ENCODE measurements around the gene SLTM.
"Not testable (repeated sequence)": the region's sequence is repeated elsewhere in the genome, so short reads cannot be mapped to it uniquely, and the experiment has no call there.

The SLTM gene

DNA sequence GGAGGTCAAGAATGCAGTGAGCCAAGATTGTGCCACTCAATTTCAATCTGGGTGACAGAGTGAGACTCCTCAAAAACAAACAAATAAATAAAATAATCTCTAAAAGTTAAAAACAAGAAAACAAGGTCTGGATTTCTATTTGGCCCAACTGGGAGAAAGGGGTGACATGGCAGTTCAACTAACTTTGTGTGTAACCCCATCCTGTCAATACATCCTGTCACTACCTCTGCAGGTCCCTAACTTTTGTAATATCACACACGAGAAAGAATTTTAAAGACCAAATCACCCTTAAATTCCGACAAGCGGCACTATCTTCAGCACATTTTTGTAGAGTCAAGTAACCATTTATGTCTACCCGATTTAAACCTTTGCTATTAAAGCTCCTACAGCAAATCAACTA lies 10.2 kb downstream of the SLTM start:
- TF ChIP-seq, protein P1, sequence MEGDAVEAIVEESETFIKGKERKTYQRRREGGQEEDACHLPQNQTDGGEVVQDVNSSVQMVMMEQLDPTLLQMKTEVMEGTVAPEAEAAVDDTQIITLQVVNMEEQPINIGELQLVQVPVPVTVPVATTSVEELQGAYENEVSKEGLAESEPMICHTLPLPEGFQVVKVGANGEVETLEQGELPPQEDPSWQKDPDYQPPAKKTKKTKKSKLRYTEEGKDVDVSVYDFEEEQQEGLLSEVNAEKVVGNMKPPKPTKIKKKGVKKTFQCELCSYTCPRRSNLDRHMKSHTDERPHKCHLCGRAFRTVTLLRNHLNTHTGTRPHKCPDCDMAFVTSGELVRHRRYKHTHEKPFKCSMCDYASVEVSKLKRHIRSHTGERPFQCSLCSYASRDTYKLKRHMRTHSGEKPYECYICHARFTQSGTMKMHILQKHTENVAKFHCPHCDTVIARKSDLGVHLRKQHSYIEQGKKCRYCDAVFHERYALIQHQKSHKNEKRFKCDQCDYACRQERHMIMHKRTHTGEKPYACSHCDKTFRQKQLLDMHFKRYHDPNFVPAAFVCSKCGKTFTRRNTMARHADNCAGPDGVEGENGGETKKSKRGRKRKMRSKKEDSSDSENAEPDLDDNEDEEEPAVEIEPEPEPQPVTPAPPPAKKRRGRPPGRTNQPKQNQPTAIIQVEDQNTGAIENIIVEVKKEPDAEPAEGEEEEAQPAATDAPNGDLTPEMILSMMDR (IDR thresholded peaks at IDR 0.05; ENCODE audit: low read depth, low read length, poor library complexity, severe bottlenecking), result no peak
- no peak for TF ChIP-seq EZH2phosphoT487 (IDR thresholded peaks at IDR 0.05; ENCODE audit: borderline replicate concordance, low read length)
- peaks cover 26% of the 10 kb centered on the region for H3K4me1 ChIP-seq (ENCODE audit: control insufficient read depth, low read length)
- no peaks in the 10 kb centered on the region for H3K9me2 ChIP-seq (replicated peaks; ENCODE audit: control insufficient read depth, low read length)
- 0 out of 2 replicates have a peak, but pooled peaks cover 6% of the 10 kb centered on the region for H3F3A ChIP-seq (ENCODE audit: control insufficient read depth, insufficient read depth)
- no peaks in the 10 kb centered on the region for H3K27me3 ChIP-seq (ENCODE audit: control insufficient read depth, low read length)
- H3K4me3 ChIP-seq (ENCODE audit: low read length), result no peak overlapping the region
- no peak overlapping the region for H3K27ac ChIP-seq (ENCODE audit: low read depth, low read length)
- H3K9me3 ChIP-seq (ENCODE audit: control insufficient read depth, insufficient read depth, low read length), result no peaks in the 10 kb centered on the region
- H4K20me1 ChIP-seq (ENCODE audit: control insufficient read depth, insufficient read depth, low read depth, low read length), result no peaks in the 10 kb centered on the region; the same call in 1 of the 2 replicates
- peaks cover 94% of the 10 kb centered on the region for H3K79me2 ChIP-seq (ENCODE audit: control insufficient read depth, low read length)
- H3K4me2 ChIP-seq (ENCODE audit: low read length), result no peak overlapping the region
- peaks cover 77% of the 10 kb centered on the region for H3K36me3 ChIP-seq (ENCODE audit: control insufficient read depth, low read length)

DNA sequence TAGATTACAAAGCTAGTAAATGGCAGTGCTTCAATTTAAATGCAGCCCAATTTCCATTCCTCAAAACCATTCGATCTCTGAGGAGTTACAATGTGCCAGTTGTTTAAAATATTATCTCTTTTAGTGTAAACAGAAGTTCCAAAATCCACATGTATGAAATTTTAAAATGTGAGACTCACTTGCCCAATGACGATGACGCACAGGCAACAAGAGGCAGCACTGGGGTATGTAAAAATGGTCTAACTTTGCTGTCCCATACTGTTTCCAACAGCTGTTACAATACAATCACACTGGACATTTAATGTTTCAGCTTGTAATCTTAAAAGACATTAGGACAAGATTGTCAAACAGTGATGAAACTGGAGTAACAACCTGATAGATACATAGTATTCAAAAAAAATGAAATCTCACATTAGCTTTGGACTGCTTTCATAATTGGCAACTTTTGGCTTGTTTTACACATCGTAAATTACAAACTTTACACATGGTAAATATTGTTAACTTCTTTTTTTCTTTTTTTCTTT lies 12.2 kb downstream of the SLTM start:
- H3K4me1 ChIP-seq (ENCODE audit: control insufficient read depth, low read length), result peaks cover 21% of the 10 kb centered on the region
- peaks cover 90% of the 10 kb centered on the region for H3K79me2 ChIP-seq (ENCODE audit: control insufficient read depth, low read length)
- no peak for TF ChIP-seq EZH2phosphoT487 (IDR thresholded peaks at IDR 0.05; ENCODE audit: borderline replicate concordance, low read length)
- TF ChIP-seq, protein P1 (IDR thresholded peaks at IDR 0.05; ENCODE audit: low read depth, low read length, poor library complexity, severe bottlenecking), result no peak

DNA sequence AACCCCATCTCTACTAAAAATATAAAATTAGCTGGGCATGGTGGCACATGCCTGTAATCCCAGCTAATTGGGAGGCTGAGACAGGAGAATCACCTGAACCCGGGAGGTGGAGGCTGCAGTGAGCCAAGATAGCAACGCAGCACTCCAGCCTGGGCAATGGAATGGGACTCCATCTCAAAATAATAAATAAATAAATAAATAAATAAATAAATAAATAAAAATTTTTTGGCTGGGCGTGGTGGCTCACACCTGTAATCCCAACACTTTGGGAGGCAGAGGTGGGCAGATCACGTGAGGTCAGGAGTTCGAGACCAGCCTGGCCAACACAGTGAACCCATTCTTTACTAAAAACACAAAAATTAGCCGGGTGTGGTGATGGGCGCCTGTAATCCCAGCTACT lies 13.0 kb downstream of the SLTM start:
- not testable (repeated sequence) for H3K9me3 ChIP-seq (ENCODE audit: control insufficient read depth, insufficient read depth, low read length); H3K9me2 ChIP-seq (replicated peaks; ENCODE audit: control insufficient read depth, low read length); H3K4me2 ChIP-seq (ENCODE audit: low read length); H3K27me3 ChIP-seq (ENCODE audit: control insufficient read depth, low read length); H3K27ac ChIP-seq (ENCODE audit: low read depth, low read length); H3K4me3 ChIP-seq (ENCODE audit: low read length); H4K20me1 ChIP-seq (ENCODE audit: control insufficient read depth, insufficient read depth, low read depth, low read length); H3F3A ChIP-seq (ENCODE audit: control insufficient read depth, insufficient read depth)
- Histone ChIP-seq H3K36me3 (ENCODE audit: control insufficient read depth, low read length) (peaks cover 69% of the 10 kb centered on the region), H3K79me2 (ENCODE audit: control insufficient read depth, low read length) (peaks cover 84% of the 10 kb centered on the region), H3K4me1 (ENCODE audit: control insufficient read depth, low read length) (peaks cover 13% of the 10 kb centered on the region)

More for the DNA sequence above, 12.2 kb downstream of the SLTM start:
- Histone ChIP-seq H3F3A (ENCODE audit: control insufficient read depth, insufficient read depth) (no peaks in the 10 kb centered on the region), H3K27ac (ENCODE audit: low read depth, low read length) (no peak overlapping the region), H3K4me3 (ENCODE audit: low read length) (no peak overlapping the region), H3K9me3 (ENCODE audit: control insufficient read depth, insufficient read depth, low read length) (no peaks in the 10 kb centered on the region), H3K9me2 (replicated peaks; ENCODE audit: control insufficient read depth, low read length) (no peaks in the 10 kb centered on the region), H3K36me3 (ENCODE audit: control insufficient read depth, low read length) (peaks cover 75% of the 10 kb centered on the region), H4K20me1 (ENCODE audit: control insufficient read depth, insufficient read depth, low read depth, low read length) (no peaks in the 10 kb centered on the region; the same call in 1 of the 2 replicates), H3K4me2 (ENCODE audit: low read length) (no peak overlapping the region), H3K27me3 (ENCODE audit: control insufficient read depth, low read length) (no peaks in the 10 kb centered on the region)

DNA sequence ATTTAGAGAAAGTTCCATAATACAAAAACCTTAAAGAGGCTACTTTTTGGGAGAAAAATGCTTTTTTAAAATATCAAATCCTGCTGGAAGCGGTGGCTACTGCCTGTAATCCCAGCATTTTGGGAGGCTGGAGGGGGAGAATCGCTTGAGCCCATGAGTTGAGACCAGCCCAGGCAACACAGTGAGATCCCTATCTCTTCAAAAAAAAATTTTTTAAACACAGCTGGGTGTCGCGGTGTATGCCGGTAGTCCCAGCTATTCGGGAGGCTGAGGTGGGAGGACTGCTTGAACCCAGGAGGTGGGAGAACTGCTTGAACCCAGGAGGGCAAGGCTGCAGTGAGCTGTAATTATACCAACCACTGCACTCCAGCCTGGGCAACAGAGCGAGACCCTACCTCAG lies 14.2 kb downstream of the SLTM start:
- no peak overlapping the region for H3K4me3 ChIP-seq (ENCODE audit: low read length)
- H3F3A ChIP-seq (ENCODE audit: control insufficient read depth, insufficient read depth), result no peaks in the 10 kb centered on the region
- H3K4me1 ChIP-seq (ENCODE audit: control insufficient read depth, low read length), result peaks cover 1% of the 10 kb centered on the region
- H3K9me3 ChIP-seq (ENCODE audit: control insufficient read depth, insufficient read depth, low read length), result no peaks in the 10 kb centered on the region
- H3K9me2 ChIP-seq (replicated peaks; ENCODE audit: control insufficient read depth, low read length), result no peaks in the 10 kb centered on the region
- peaks cover 80% of the 10 kb centered on the region for H3K79me2 ChIP-seq (ENCODE audit: control insufficient read depth, low read length)
- TF ChIP-seq, protein P1 (IDR thresholded peaks at IDR 0.05; ENCODE audit: low read depth, low read length, poor library complexity, severe bottlenecking), result no peak
- TF ChIP-seq EZH2phosphoT487 (IDR thresholded peaks at IDR 0.05; ENCODE audit: borderline replicate concordance, low read length), result no peak
- peaks cover 69% of the 10 kb centered on the region for H3K36me3 ChIP-seq (ENCODE audit: control insufficient read depth, low read length)
- peaks cover under 1% of the 10 kb centered on the region; the same call in 1 of the 2 replicates for H4K20me1 ChIP-seq (ENCODE audit: control insufficient read depth, insufficient read depth, low read depth, low read length)
- H3K27me3 ChIP-seq (ENCODE audit: control insufficient read depth, low read length), result no peaks in the 10 kb centered on the region
- H3K4me2 ChIP-seq (ENCODE audit: low read length), result no peak overlapping the region
- H3K27ac ChIP-seq (ENCODE audit: low read depth, low read length), result no peak overlapping the region

Measured in DOHH2 (cell line).